Endothelial cell of umbilical vein (primary cell): ENCODE measurements around the gene SLC9A3. TPM values are rescaled to one million over a fixed set of nuclear protein-coding genes. Genes with fewer than 3 reads are reported as not detected.

Experiments used
- BruUV-seq: library from RNA; stranded (reverse); fragments of 400-500 nt; replicated peaks from 2 replicates; lab custom pipeline; 2021; lab: Mats Ljungman, UMichigan
- CTCF ChIA-PET: fragments of 300-600, 350-600 bp; sonication (Branson Sonifier 250); formaldehyde crosslinking; loops from one replicate; lab custom pipeline; 2021; ENCODE audit warnings: antibody characterized with exemption, inconsistent platforms; lab: Charles Lee
- POLR2A ChIA-PET: fragments of 300-600, 350-600 bp; sonication (Branson Sonifier 250); formaldehyde crosslinking; loops from one replicate; lab custom pipeline; 2021; ENCODE audit warnings: antibody characterized with exemption, inconsistent platforms; lab: Charles Lee
- DNase-seq: peaks from one replicate; pipeline ENCODE4 v3.0.0-alpha.2; 2011; ENCODE audit warnings: low read depth, low spot score
- FAIRE-seq: peaks from 2 replicates; lab custom pipeline; 2011; peaks lifted over from hg19 to GRCh38; lab: Jason Lieb, UNC
- H2AFZ ChIP-seq: 2 replicates; pipeline ENCODE4 v1.6.0; 2012; ENCODE audit warnings: low read depth, low read length, control low read depth, inconsistent platforms
- H3K27ac ChIP-seq: 2 replicates; pipeline ENCODE4 v1.5.1; 2011; ENCODE audit warnings: low read depth, mild to moderate bottlenecking, control low read depth, low read length, moderate library complexity; ENCODE audit not compliant: insufficient read depth
- H3K27me3 ChIP-seq, 2 experiments: 2 replicates each; pipeline versions ENCODE4 v1.6.0 to v1.6.1; 2011; ENCODE audit warnings: low read length in 2 of 2, mixed read lengths in 1 of 2; ENCODE audit not compliant: control insufficient read depth in 2 of 2, insufficient read depth in 2 of 2
- H3K36me3 ChIP-seq, 2 experiments: 2 replicates in 1 of 2; 3 replicates in 1 of 2; pipeline ENCODE4 v1.5.1; 2011; ENCODE audit warnings: low read length in 2 of 2, mild to moderate bottlenecking in 1 of 2, moderate library complexity in 1 of 2; ENCODE audit not compliant: control insufficient read depth in 2 of 2, insufficient read depth in 2 of 2; ENCODE audit errors: extremely low read depth in 1 of 2
- H3K4me1 ChIP-seq: 3 replicates; pipeline ENCODE4 v1.5.1; 2011; ENCODE audit warnings: mild to moderate bottlenecking, low read length; ENCODE audit not compliant: control insufficient read depth, insufficient read depth; ENCODE audit errors: extremely low read depth
- H3K4me2 ChIP-seq: 2 replicates; pipeline ENCODE4 v1.6.1; 2011; ENCODE audit warnings: low read length, control low read depth, mixed read lengths; ENCODE audit not compliant: insufficient read depth
- H3K4me3 ChIP-seq, 3 experiments: fragments of 200-600 bp in 1 of 3; sonication (generic), shearing (Covaris generic) in 1 of 3; replicated peaks in 1 of 3; 2 replicates each; pipeline ENCODE4 v1.5.1; 2011 to 2016; ENCODE audit warnings: control low read depth in 3 of 3, low read length in 3 of 3, mild to moderate bottlenecking in 2 of 3, inconsistent platforms in 1 of 3, low read depth in 1 of 3, moderate library complexity in 1 of 3; ENCODE audit not compliant: insufficient read depth in 1 of 3
- H3K79me2 ChIP-seq: 2 replicates; pipeline ENCODE4 v1.6.0; 2012; ENCODE audit warnings: low read length, inconsistent platforms; ENCODE audit not compliant: control insufficient read depth, insufficient read depth
- H3K9ac ChIP-seq: replicated peaks from 2 replicates; pipeline ENCODE3; 2011; ENCODE audit warnings: low read length, control low read depth; ENCODE audit not compliant: insufficient read depth; ENCODE audit errors: extremely low read depth
- H3K9me1 ChIP-seq: replicated peaks from 3 replicates; pipeline ENCODE4 v1.6.0; 2011; ENCODE audit warnings: mild to moderate bottlenecking, low read length; ENCODE audit not compliant: control insufficient read depth, insufficient read depth; ENCODE audit errors: extremely low read depth
- H3K9me3 ChIP-seq: replicated peaks from 2 replicates; pipeline ENCODE4 v1.5.1; 2012; ENCODE audit warnings: low read length, inconsistent platforms; ENCODE audit not compliant: control insufficient read depth, insufficient read depth
- H4K20me1 ChIP-seq: replicated peaks from 2 replicates; pipeline ENCODE3; 2011; ENCODE audit warnings: mild to moderate bottlenecking, low read length; ENCODE audit not compliant: control insufficient read depth, insufficient read depth; ENCODE audit errors: extremely low read depth
- CTCF ChIP-seq, 2 donors: IDR thresholded peaks; 1 replicate in 1 of 2; 2 replicates in 1 of 2; pipeline ENCODE4 v1.5.1; 2011; ENCODE audit warnings: low read length in 2 of 2, mild to moderate bottlenecking in 2 of 2, moderate library complexity in 2 of 2, control low read depth in 1 of 2, inconsistent platforms in 1 of 2, low read depth in 1 of 2; ENCODE audit not compliant: insufficient read depth in 1 of 2; ENCODE audit errors: extremely low read depth in 1 of 2
- EZH2 ChIP-seq: IDR thresholded peaks from 2 replicates; pipeline ENCODE4 v1.6.1; 2012; ENCODE audit warnings: borderline replicate concordance, low read depth, mild to moderate bottlenecking, moderate library complexity, low read length, inconsistent platforms; ENCODE audit not compliant: severe bottlenecking
- FOS ChIP-seq: IDR thresholded peaks from 2 replicates; pipeline ENCODE4 v1.6.1; 2011; ENCODE audit warnings: mild to moderate bottlenecking, low read length, moderate library complexity, borderline replicate concordance; ENCODE audit not compliant: insufficient read depth
- GATA2 ChIP-seq: IDR thresholded peaks from 2 replicates; pipeline ENCODE4 v1.7.0; 2011; ENCODE audit warnings: low read depth, mild to moderate bottlenecking, moderate library complexity, mixed read lengths, low read length; ENCODE audit not compliant: insufficient read length, insufficient read depth
- JUN ChIP-seq: IDR thresholded peaks from 2 replicates; pipeline ENCODE4 v1.6.1; 2011; ENCODE audit warnings: borderline replicate concordance, low read depth; ENCODE audit not compliant: insufficient read length, insufficient read depth
- MAX ChIP-seq: IDR thresholded peaks from 2 replicates; pipeline ENCODE4 v1.6.1; 2011; ENCODE audit not compliant: insufficient read depth, insufficient read length
- MYC ChIP-seq: IDR thresholded peaks from one replicate; pipeline ENCODE4 v1.6.1; 2011; ENCODE audit warnings: mild to moderate bottlenecking, low read depth, low read length
- POLR2A ChIP-seq: IDR thresholded peaks from 2 replicates; pipeline ENCODE4 v1.6.1; 2012; ENCODE audit warnings: low read depth, mild to moderate bottlenecking, control low read depth, low read length
- POLR2AphosphoS5 ChIP-seq: IDR thresholded peaks from 2 replicates; pipeline ENCODE4 v1.6.1; 2012; ENCODE audit warnings: low read depth, mild to moderate bottlenecking, control low read depth, low read length, moderate library complexity; ENCODE audit not compliant: insufficient read depth
- dilution Hi-C: fragments of 300-500 bp; cut with MboI; formaldehyde crosslinking; loops from one replicate; pipeline ENCODE4 v1.15.0; 2019; ENCODE audit warnings: low sequenced_read_pairs; ENCODE audit not compliant: extremely low pct_ligation_motif_present
- intact Hi-C: fragments of 100-400 bp; cut with micrococcal nuclease; formaldehyde crosslinking; loops from one replicate; pipeline ENCODE4 v1.10.0; 2022
- polyA plus RNA-seq, 4 experiments: library from polyadenylated mRNA; depleted of rRNA in 3 of 4; stranded (reverse) in 3 of 4; unstranded in 1 of 4; fragments of >200 nt; gene quantifications; 2 replicates each; pipeline versions ENCODE4 v1.2.1 to v1.2.3, GENCODE V29; 2011 to 2012; ENCODE audit warnings: missing spikeins in 1 of 4
- total RNA-seq: library from RNA; stranded (reverse); gene quantifications from 2 replicates; pipeline ENCODE4 v1.2.3, GENCODE V29; 2021

SLC9A3 gene
- total and polyA plus RNA-seq, 2 donors (not counting 3 experiments of a cell fraction or from before 2014, with no cell fraction given): 0.79 to 0.82 TPM

GRCh38 chr5:476102-476813, 48.0 kb downstream of the SLC9A3 start:
- H4K20me1 ChIP-seq: no peaks in the 10 kb centered on the region
- no peaks in the 10 kb centered on the region for H3K9me1 ChIP-seq
- no peaks in the 10 kb centered on the region for H3K36me3 ChIP-seq
- TF ChIP-seq EZH2 (no peak), FOS (no peak), POLR2A (no peak)
- no peak overlapping the region for H3K4me3 ChIP-seq
- peaks cover 5 to 10% of the 10 kb centered on the region in 2 experiments for H3K27me3 ChIP-seq
- no peak overlapping the region for H3K9ac ChIP-seq
- DNase-seq (no peak), FAIRE-seq (no peak)
- intact Hi-C loops: no loop called here
- H3K9me3 ChIP-seq: no peaks in the 10 kb centered on the region
- peaks cover 3% of the 10 kb centered on the region for H3K79me2 ChIP-seq
- peaks cover 6% of the 10 kb centered on the region for H3K4me1 ChIP-seq
- dilution Hi-C loops: no loop called here
- no peak overlapping the region for H2AFZ ChIP-seq
- H3K27ac ChIP-seq: no peak overlapping the region
- no TSS peak for BruUV-seq
- no peak overlapping the region for H3K4me2 ChIP-seq
- POLR2A ChIA-PET: no interaction called here
- CTCF ChIA-PET: no interaction called here

GRCh38 chr5:475704-476101, 48.5 kb downstream of the SLC9A3 start:
- peaks cover 4% of the 10 kb centered on the region for H3K79me2 ChIP-seq
- H3K27me3 ChIP-seq: peaks cover 5 to 10% of the 10 kb centered on the region in 2 experiments
- no peaks in the 10 kb centered on the region for H3K9me3 ChIP-seq
- no TSS peak for BruUV-seq
- ChIA-PET POLR2A (no interaction called here), CTCF (no interaction called here)
- no peak overlapping the region for H3K4me3 ChIP-seq
- dilution Hi-C loops: no loop called here
- no peak for FAIRE-seq
- TF ChIP-seq MYC (no peak), MAX (no peak), POLR2A (no peak), EZH2 (no peak), JUN (no peak), FOS (no peak), POLR2AphosphoS5 (no peak), CTCF (IDR thresholded peaks at IDR 0.05; ENCODE audit: extremely low read depth in 1 of 2, insufficient read depth in 1 of 2, low read depth in 1 of 2, low read length in 2 of 2) (no peak), GATA2 (no peak)
- H3K9me1 ChIP-seq: no peaks in the 10 kb centered on the region
- H4K20me1 ChIP-seq: no peaks in the 10 kb centered on the region
- intact Hi-C loops: no loop called here
- no peak for DNase-seq
- no peak overlapping the region for H2AFZ ChIP-seq
- no peak overlapping the region for H3K27ac ChIP-seq
- peaks cover 6% of the 10 kb centered on the region for H3K4me1 ChIP-seq
- no peak overlapping the region for H3K4me2 ChIP-seq
- H3K9ac ChIP-seq: no peak overlapping the region
- no peaks in the 10 kb centered on the region for H3K36me3 ChIP-seq
